GM19193 (cell line): Measurements from ENCODE around the gene APLP2.

Source experiments
- POLR2A ChIP-seq: IDR thresholded peaks from 4 replicates; pipeline ENCODE4 v1.6.1; 2011; ENCODE audit not compliant: insufficient read depth, insufficient read length; ENCODE audit errors: extremely low read depth

APLP2 gene

DNA sequence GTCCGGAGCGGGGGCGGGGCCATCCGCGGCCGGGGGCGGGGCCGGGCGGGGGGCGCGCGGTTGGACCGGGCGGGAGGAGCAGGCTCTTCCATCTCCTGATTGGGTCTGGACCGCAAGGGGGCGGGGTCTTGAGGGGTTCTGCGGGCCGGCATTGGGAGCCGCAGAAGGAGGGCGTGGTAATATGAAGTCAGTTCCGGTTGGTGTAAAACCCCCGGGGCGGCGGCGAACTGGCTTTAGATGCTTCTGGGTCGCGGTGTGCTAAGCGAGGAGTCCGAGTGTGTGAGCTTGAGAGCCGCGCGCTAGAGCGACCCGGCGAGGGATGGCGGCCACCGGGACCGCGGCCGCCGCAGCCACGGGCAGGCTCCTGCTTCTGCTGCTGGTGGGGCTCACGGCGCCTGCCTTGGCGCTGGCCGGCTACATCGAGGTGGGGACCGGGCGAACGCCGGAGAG is at the start of gene APLP2:
TSS of gene APLP2 (plus strand) at position 236 of the 450 bp plus-strand sequence. CDS start at position 320, 84 bp downstream.
- peak; percentile 78 for TF ChIP-seq POLR2A

DNA sequence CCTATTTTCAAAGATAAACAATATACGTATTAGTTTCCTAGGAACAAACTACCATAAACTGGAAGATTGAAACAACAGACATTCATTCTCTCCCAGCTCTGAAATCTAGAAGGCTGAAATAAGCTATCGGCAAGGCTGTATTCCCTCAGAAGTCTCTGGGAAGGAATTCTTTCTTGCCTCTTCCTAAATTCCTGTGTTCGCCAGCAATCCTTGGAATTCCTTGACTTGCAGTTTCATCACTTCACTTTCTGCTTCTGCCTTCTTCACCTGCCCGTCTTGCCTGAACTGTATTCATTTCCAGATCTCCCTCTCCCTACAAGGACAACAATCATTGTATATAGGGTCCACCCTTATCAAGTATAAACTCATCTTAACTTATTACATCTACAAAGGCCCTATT is 49.4 kb upstream of the APLP2 start:
- TF ChIP-seq POLR2A: no peak

DNA sequence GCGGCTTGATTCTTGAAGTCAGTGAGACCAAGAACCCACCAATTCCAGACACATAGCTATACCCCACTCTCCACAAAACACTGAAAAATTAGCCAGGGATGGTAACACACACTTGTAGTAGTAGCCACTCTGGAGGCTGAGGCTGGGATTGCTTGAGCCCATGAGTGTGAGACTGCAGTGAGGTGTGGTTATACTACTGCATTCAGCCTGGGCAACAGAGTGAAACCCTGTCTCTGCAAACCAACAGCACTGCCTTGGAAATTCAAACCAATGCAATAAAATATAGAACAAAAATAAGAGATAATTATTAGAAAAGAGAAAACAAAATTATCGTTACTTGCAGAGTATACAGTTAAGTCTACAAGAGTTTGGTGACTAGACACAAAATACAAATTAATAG is 46.9 kb upstream of the APLP2 start:
- no peak for TF ChIP-seq POLR2A

DNA sequence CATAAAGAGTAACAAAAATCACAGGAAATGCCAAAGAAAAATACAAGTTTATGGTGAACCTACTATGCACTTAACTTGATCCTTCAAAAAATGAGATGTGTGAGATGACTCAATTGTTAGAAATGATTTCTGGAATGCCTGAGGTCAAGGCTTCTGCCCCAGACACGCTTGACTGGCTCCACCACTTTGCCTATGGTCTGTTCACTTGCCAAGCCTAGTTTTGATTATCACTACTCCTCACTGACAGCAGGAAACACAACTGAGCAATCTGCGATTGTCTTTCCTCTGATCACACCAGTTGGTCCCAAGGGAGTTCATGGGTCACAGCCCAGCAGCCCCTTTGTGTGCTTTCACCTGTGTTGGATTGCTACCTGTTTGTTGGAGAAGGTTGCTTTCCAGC is 46.5 kb upstream of the APLP2 start:
- no peak for TF ChIP-seq POLR2A

DNA sequence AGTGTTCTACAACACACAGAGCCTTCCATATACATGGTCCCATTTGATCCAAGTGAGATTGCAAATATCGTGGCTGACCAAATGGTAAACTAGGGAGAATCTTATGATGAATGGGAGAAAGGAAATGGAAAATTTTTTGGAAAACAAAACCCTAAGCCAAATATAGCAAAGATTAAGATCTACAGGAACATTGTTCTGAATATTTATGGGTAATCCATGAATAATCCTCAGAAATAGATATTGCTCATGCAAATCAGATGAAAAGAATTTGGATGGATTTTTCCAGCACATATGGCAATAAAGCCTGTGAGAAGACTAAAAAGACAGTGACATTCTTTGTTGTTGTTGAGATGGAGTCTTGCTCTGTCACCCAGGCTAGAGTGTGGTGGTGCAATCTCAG is 45.3 kb upstream of the APLP2 start:
- TF ChIP-seq POLR2A: no peak

DNA sequence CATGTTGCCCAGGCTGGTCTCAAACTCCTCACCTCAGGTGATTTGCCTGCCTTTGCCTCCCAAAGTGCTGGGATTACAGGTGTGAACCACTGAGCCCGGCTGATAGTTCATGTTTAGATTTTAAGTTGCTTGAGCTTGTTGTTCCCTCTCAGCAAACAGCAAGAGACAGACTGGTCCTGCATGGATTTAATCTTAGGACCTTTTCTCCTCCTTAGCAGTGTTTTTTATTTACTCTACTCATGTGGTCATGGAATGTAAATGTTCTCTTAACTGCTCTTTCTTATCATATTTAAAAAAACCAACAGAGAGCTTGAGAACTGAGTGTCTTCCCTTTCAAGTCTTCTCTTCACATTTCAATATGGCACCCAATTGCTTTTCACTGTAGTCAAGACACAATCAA is 44.3 kb upstream of the APLP2 start:
- no peak for TF ChIP-seq POLR2A

DNA sequence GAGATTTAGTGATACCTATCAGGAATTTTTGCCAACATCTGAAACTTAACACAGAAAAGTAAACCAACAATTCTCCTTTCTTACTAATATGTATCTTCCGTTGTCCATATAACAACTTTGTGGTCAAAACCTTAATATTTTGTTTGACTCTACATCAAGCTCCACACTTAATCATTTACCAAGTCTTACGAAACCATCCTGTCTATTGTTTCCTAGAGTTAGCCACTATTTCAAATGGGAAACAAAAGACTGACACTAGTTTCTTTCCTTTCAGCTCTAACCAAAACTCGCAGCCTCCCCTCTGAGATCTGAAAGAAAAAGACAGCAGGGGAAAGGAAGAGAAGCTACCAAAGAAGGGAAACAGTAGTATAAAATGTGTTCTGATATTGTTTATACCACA is 40.6 kb upstream of the APLP2 start:
- TF ChIP-seq POLR2A: no peak

DNA sequence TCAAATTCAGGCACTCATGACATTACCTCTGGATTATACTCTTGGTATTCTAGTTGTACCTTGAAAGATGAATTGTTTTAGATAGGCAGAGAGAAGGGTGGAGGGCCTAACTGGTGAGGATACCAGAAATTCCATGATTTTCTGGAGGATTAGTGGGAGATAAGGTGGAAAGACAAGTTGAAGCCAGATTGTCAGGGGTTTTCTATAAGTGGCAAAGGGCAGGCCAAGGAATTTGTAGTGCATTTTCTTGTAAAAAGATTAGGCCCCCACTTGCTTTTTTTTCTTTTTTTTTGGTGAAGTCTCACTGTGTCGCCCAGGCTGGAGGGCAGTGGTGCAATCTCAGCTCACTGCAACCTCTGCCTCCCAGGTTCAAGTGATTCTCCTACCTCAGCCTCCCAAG is 38.6 kb upstream of the APLP2 start:
- TF ChIP-seq POLR2A: no peak

DNA sequence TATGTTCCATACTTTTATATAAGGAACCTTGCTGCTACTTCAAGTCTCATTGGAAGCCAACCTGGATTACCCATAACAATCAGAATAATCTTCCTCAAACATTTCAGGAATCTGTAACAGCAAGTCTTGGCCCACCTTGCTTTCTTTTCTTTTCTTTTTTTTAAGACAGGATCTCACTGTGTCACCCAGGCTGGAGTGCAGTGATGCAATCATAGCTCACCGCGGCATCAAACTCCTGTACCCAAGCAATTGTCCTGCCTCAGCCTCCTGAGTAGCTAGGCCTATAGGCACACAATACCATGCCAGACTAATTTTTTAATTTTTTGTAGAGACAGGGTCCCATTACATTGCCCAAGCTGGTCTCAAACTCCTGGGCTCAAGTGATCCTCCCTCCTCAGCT is 37.7 kb upstream of the APLP2 start:
- no peak for TF ChIP-seq POLR2A

DNA sequence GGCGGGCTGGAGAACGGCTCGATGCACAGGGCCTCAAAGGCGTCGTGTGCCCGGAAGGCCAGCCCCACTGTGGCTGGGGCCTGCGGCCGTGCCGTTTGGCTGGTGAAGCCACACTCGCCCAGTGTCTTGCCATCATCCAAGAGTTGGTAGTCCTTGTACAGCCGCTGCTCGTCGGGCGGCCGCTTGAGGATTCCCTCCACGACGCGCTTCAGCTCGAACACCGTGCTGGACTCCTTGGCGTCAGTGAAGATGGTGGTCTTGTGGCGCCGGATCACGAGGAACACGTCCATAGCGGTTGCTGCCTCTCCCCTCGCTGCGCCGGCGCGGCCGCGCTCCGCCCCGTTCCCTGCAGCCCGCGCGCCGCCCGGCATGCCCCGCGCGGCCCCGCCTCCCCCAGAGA is 36.8 kb upstream of the APLP2 start:
- TF ChIP-seq POLR2A: no peak

DNA sequence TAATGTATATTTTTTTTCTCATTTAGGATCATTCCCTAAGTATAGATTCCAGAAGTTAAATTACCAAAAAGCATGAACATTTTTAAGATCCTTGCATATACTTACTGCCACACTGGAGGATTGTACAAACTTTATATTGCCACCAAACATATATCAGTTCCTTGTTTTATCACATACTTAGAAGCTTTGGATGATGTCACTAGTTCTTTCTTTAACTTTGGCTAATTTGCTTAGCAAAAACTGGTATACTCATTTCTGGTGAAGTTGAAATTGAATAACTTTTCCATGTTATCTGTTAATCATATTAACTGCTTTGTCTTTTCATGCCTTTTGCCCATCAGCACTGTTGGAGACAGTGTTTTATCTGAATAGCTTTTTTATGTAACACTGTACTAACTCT is 35.5 kb upstream of the APLP2 start:
- no peak for TF ChIP-seq POLR2A

DNA sequence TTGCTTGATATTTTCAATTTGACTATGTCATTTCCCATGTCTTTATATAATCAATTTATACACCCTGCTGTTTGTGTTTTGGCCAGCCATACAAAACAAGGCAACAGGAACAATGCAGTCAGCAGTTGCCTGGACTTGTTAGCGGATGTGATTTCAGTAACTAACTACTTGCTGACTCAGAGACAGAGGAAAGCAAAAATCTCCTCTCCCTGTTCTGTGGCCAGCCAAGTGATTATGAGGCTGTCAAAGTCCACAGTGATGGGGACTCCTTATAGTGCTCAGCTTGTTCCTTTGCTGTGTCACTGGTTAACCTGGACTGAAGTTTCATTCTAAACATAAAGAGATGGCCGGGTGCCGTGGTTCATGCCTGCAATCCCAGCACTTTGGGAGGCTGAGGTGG is 32.6 kb upstream of the APLP2 start:
- no peak for TF ChIP-seq POLR2A

DNA sequence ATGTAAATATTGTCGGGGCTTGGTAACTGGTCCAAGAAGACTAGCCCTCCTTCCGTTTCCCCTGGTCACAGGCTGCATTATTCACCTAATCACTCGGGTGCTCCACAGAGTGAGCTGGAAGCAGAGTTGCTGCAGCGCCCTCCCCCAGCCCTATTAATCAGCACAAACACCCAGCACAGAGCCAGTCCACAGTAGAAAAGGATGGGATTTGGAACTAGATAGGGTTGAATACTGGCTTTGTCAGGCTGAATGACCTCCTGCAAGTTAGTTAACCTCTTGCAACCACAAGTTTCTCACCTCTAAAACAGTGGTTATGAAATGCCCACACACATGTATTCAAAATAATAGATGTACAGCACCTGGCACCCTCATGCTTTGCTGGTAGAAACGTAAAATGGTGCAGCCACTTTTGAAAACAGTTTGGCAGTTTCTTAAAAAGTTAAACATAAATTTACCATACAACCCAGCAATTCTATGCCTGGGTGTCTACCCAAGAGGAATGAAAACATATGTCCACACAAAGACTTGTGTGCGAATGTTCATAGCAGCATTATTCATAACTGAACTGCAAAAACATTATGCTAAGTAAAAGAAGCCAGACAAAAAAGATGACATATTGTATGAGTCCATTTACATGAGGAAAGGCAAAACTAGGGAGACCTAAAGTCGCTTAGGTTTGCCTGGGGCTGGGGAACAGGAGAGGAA is 31.7 kb upstream of the APLP2 start:
- no peak for TF ChIP-seq POLR2A

DNA sequence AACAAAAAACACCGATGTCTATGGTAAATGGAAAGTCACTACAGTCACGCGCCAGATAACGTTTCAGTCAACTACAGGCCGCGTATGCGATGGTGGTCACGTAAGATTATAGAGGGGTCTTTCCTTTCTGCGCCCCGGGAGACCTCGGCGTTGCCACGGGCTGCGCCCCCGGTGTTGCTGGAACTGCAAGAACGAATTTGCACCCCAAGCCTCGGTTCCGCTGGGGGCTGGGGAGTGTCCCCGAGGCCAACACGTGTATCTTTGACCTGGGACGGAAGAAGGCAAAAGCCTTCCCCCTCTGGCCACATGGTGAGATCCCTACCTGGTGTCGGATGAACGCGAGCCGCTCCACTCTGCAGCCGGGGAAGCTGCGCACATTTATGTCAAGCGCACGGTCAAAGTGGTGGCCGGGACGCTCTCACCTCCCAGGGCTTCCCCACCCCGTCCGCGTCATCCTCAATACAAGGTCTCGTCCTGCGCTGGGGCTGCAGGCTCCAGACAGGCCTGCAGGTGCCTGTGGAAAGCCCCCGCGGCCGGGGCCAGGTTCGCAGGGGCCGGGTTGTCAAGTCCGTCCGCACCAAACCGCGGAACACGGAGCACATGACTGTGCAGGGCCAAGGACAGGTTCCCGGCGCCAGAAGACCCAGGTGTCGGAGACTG is 29.3 kb upstream of the APLP2 start:
- TF ChIP-seq POLR2A: no peak

DNA sequence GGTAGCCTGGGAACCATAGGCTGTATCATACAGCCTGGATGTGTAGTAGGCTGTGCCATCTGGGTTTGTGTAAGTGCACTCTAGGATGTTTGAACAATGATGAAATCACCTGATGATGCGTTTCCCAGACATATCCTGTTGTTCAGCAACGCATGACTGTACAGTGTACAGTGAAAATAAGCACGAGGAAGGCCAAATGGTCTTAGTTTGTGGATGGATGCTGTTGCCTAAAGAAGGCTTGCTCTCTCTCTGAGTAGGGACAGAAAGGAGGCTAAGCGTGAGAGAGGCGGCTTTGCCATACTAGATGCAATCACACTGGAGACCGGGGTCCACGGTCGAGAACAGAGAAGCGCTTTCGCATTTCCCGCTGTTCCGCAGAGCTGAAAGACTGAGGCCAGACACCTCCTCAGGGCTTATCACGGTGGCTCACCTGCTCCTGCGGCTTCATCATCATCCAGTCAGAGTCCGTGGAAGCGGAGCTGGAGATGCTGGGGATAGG is 27.6 kb upstream of the APLP2 start:
- TF ChIP-seq POLR2A: no peak

DNA sequence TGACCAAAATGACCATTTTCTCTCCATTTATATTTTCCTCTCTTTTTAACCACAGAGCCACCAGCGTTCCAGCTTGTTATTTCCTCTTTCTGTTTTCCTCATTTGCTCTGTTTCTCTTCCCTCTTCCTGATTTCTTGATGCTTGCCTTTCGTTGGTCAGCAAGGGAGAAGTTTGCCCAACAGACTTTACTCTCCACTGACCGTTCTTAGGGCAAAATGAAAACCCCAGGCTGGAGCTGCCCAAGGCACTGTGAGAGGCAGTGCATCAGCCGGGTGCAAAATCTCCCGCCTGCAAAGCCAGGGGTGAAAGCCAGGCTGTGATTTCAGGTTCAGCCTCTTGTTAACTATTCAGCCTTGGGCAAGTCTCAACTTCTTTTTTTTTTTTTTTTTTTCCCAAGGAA is 26.1 kb upstream of the APLP2 start:
- no peak for TF ChIP-seq POLR2A

DNA sequence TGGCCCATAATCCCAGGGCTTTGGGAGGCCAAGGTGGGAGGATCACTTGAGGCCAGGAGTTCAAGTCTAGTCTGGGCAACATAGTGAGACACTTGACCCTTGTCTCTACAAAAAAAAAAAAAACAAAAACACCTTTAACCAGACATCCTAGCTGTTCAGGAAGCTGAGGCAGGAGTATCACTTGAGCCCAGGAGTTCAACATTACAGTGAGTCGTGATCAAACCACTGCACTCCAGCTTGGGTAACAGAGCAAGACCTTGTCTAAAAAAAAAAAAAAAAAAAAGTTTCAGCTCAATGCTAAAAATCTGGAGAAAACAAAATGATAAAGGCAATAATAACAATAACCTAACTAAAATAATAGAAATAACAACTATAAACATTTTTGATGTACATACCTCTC is 22.6 kb upstream of the APLP2 start:
- no peak for TF ChIP-seq POLR2A

DNA sequence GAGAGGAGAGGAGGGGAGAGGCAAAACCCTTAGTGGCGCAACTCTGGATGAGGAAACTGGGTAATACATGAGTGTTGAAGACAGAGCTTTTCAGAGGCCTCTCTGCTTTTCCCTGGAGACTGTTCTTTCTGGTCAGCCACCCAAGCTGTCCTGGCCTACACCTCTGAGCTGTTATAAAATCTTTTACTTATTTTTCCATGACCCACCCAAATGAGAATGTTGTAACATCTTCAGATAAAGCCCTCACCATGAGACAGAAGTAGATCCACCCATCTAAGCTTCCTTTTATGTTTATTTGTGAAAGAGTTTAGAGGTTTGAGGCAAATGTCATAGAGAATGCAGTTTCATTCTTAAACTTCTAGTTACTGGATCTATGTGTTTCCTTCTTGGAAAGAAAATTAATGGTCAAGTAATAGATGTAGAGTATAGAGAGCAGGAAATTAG is 20.3 kb upstream of the APLP2 start:
- no peak for TF ChIP-seq POLR2A
